Prostate gland (tissue), 2 donors: ENCODE measurements around the gene IQCB1. TPM values are rescaled to one million over a fixed set of nuclear protein-coding genes. Genes with fewer than 3 reads are reported as not detected.

Experiments
- DNase-seq: peaks from one replicate; pipeline ENCODE4 v3.0.0-alpha.2; 2019; ENCODE audit warnings: low spot score
- H3K27ac ChIP-seq, 2 donors: fragments of 200-600 bp; sonication (generic); 2 replicates each; pipeline ENCODE4 v1.5.1; 2017 to 2019
- H3K27me3 ChIP-seq: fragments of 200-600 bp; sonication (generic); replicated peaks from 2 replicates; pipeline ENCODE4 v1.5.1; 2019; ENCODE audit not compliant: insufficient read depth
- H3K36me3 ChIP-seq, 2 donors: fragments of 200-600 bp; sonication (generic); 1 replicate in 1 of 2; 2 replicates in 1 of 2; pipeline versions ENCODE4 v1.5.1 to v1.8.1; 2017 to 2019
- H3K4me1 ChIP-seq: fragments of 200-600 bp; sonication (generic); replicated peaks from 2 replicates; pipeline ENCODE4 v1.5.1; 2019
- H3K4me3 ChIP-seq, 2 donors: fragments of 200-600 bp; sonication (generic); 2 replicates each; pipeline ENCODE4 v1.5.1; 2017 to 2019
- H3K9me3 ChIP-seq: fragments of 200-600 bp; sonication (generic); 2 replicates; pipeline ENCODE4 v1.5.1; 2017
- POLR2A ChIP-seq: fragments of 450-650 bp; IDR thresholded peaks from one replicate; pipeline ENCODE4 v1.6.1; 2016; ENCODE audit warnings: antibody characterized with exemption, mild to moderate bottlenecking
- POLR2AphosphoS5 ChIP-seq: sonication (generic); formaldehyde crosslinking; IDR thresholded peaks from one replicate; pipeline ENCODE4 v1.6.1; 2017; ENCODE audit warnings: antibody characterized with exemption
- WGBS: methylation state at CpG from one replicate; pipeline ENCODE4 v1.1.5; 2018; 5-methylcytosine and 5-hydroxymethylcytosine counted together
- intact Hi-C: fragments of 100-400 bp; cut with DNase I; formaldehyde crosslinking; loops from one replicate; pipeline ENCODE4 v1.14.2; 2022
- total RNA-seq, 2 donors: library from RNA; depleted of rRNA; stranded (reverse); fragments of >200 nt; gene quantifications; one replicate each; pipeline ENCODE4 v1.1.0, GENCODE V29; 2016
- TF ChIP-seq, protein P1 (sequence below), 4 experiments: fragments of 200-600 bp in 2 of 4; fragments of 450-650 bp in 2 of 4; sonication (generic) in 2 of 4; IDR thresholded peaks; 1 replicate in 3 of 4; 2 replicates in 1 of 4; pipeline ENCODE4 v1.5.1; 2016 to 2019; ENCODE audit warnings: antibody characterized with exemption in 4 of 4, mild to moderate bottlenecking in 2 of 4, moderate library complexity in 2 of 4

Gene IQCB1
- total RNA-seq, 2 donors from 2014 or later = 16.2 to 17.9 TPM

DNA sequence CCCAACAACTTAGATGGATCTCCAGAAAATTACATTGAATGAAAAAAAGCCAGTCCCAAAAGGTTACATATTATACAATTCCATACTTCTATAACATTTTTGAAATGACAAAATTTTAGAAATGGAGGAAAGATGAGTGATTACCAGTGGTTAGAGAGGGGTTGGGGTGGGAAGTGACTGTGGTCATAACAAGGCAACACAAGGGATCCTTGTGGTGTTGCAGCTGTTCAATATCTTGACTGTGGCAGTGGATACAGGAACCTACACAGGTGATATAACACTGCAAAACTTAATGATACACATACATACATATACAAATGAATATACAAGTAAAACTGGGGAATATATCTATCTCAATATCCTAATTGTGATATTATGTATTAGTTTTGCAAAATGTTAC, 95.0 kb downstream of the IQCB1 start:
- Histone ChIP-seq H3K9me3 (no peaks in the 10 kb centered on the region), H3K36me3 (no peaks in the 10 kb centered on the region), H3K4me1 (peaks cover 2% of the 10 kb centered on the region), H3K27me3 (no peaks in the 10 kb centered on the region), H3K27ac (no peak overlapping the region), H3K4me3 (no peak overlapping the region)
- no peak for DNase-seq
- TF ChIP-seq POLR2AphosphoS5 = no peak
- TF ChIP-seq, protein P1, sequence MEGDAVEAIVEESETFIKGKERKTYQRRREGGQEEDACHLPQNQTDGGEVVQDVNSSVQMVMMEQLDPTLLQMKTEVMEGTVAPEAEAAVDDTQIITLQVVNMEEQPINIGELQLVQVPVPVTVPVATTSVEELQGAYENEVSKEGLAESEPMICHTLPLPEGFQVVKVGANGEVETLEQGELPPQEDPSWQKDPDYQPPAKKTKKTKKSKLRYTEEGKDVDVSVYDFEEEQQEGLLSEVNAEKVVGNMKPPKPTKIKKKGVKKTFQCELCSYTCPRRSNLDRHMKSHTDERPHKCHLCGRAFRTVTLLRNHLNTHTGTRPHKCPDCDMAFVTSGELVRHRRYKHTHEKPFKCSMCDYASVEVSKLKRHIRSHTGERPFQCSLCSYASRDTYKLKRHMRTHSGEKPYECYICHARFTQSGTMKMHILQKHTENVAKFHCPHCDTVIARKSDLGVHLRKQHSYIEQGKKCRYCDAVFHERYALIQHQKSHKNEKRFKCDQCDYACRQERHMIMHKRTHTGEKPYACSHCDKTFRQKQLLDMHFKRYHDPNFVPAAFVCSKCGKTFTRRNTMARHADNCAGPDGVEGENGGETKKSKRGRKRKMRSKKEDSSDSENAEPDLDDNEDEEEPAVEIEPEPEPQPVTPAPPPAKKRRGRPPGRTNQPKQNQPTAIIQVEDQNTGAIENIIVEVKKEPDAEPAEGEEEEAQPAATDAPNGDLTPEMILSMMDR (IDR thresholded peaks at IDR 0.05) = no peak
- no peak for TF ChIP-seq POLR2A
- intact Hi-C loops = loop anchor here (10.0 kb wide), 1 partner anchor 195 kb away; the partner anchor contains the start of gene POLQ

GRCh38 chr3:121737644-121738043, 97.2 kb downstream of the IQCB1 start:
- no peak for TF ChIP-seq POLR2AphosphoS5
- TF ChIP-seq, protein P1 (IDR thresholded peaks at IDR 0.05) = no peak
- TF ChIP-seq POLR2A = no peak
- no peaks in the 10 kb centered on the region for H3K9me3 ChIP-seq
- WGBS = 90% methylated on average over 4 of the region's 4 CpGs
- no peak overlapping the region for H3K4me3 ChIP-seq
- DNase-seq = no peak
- H3K4me1 ChIP-seq = peaks cover 6% of the 10 kb centered on the region
- no peaks in the 10 kb centered on the region for H3K36me3 ChIP-seq
- intact Hi-C loops = no loop called here
- no peak overlapping the region for H3K27ac ChIP-seq
- H3K27me3 ChIP-seq = no peaks in the 10 kb centered on the region

GRCh38 chr3:121736112-121736511, 98.7 kb downstream of the IQCB1 start:
- Histone ChIP-seq H3K36me3 (no peaks in the 10 kb centered on the region), H3K27me3 (no peaks in the 10 kb centered on the region), H3K9me3 (no peaks in the 10 kb centered on the region), H3K4me3 (no peak overlapping the region), H3K27ac (no peak overlapping the region), H3K4me1 (peaks cover 6% of the 10 kb centered on the region)
- no peak for DNase-seq
- TF ChIP-seq POLR2AphosphoS5 (no peak), POLR2A (no peak)
- TF ChIP-seq, protein P1 (IDR thresholded peaks at IDR 0.05) = no peak
- intact Hi-C loops = no loop called here
- 94% methylated on average over 3 of the region's 3 CpGs for WGBS

GRCh38 chr3:121735047-121735696, 99.7 kb downstream of the IQCB1 start:
- H3K9me3 ChIP-seq = no peaks in the 10 kb centered on the region
- intact Hi-C loops = no loop called here
- no peaks in the 10 kb centered on the region for H3K36me3 ChIP-seq
- peaks cover 9% of the 10 kb centered on the region for H3K4me1 ChIP-seq
- DNase-seq = no peak
- TF ChIP-seq POLR2A = no peak
- no peak for TF ChIP-seq POLR2AphosphoS5
- TF ChIP-seq, protein P1 (IDR thresholded peaks at IDR 0.05) = no peak
- H3K4me3 ChIP-seq = no peak overlapping the region
- H3K27ac ChIP-seq = no peak overlapping the region
- no peaks in the 10 kb centered on the region for H3K27me3 ChIP-seq

GRCh38 chr3:121730940-121731687, 103.7 kb downstream of the IQCB1 start:
- peaks cover 7% of the 10 kb centered on the region for H3K4me1 ChIP-seq
- peak overlapping the region in 1 of 2 donors; percentile 24 for H3K27ac ChIP-seq
- intact Hi-C loops = no loop called here
- no peak for TF ChIP-seq POLR2A
- TF ChIP-seq, protein P1 (IDR thresholded peaks at IDR 0.05) = no peak
- no peak for TF ChIP-seq POLR2AphosphoS5
- H3K4me3 ChIP-seq = no peak overlapping the region
- peaks cover 0 to 7% of the 10 kb centered on the region in 2 donors for H3K36me3 ChIP-seq
- no peak for DNase-seq
- no peaks in the 10 kb centered on the region for H3K27me3 ChIP-seq
- no peaks in the 10 kb centered on the region for H3K9me3 ChIP-seq
- WGBS = 35% methylated on average over 8 of the region's 8 CpGs
